Activated gamma-delta T cell treated with anti-CD3 and anti-CD28 coated beads, Interleukin-2, amount 50 U/mL, for 16 hours (primary cell): ENCODE results near the gene LCNL1.
A peak's percentile ranks its signal among the peaks of the same experiment; 100 is the strongest.

Experiments used
- DNase-seq: peaks from one replicate; pipeline ENCODE4 v3.0.0-alpha.2; 2020; ENCODE audit warnings: low read depth

LCNL1 gene

GRCh38 chr9:136960212-136960937 lies 22.4 kb upstream of the LCNL1 start:
- DNase-seq, result peak; percentile 35

- no peak for DNase-seq
These were observed 21.9 kb upstream of the LCNL1 start for GRCh38 chr9:136960938-136961275.

- DNase-seq, result no peak
These were observed 21.3 kb upstream of the LCNL1 start for GRCh38 chr9:136961279-136962065.

- no peak for DNase-seq
These were observed 20.6 kb upstream of the LCNL1 start for GRCh38 chr9:136962163-136962562.

- DNase-seq, result no peak
These were observed 20.0 kb upstream of the LCNL1 start for GRCh38 chr9:136962701-136963248.

- DNase-seq, result no peak
These were observed 19.5 kb upstream of the LCNL1 start for GRCh38 chr9:136963341-136963740.

GRCh38 chr9:136963751-136964150 lies 19.0 kb upstream of the LCNL1 start:
- no peak for DNase-seq

- DNase-seq, result no peak
These were observed 18.6 kb upstream of the LCNL1 start for GRCh38 chr9:136964171-136964689.

- no peak for DNase-seq
These were observed 17.9 kb upstream of the LCNL1 start for GRCh38 chr9:136964833-136965422.

GRCh38 chr9:136965771-136966484 lies 16.9 kb upstream of the LCNL1 start:
- peak; percentile 20 for DNase-seq

GRCh38 chr9:136968333-136969127 lies 14.3 kb upstream of the LCNL1 start:
- no peak for DNase-seq

GRCh38 chr9:136969150-136969549 lies 13.6 kb upstream of the LCNL1 start:
- no peak for DNase-seq

GRCh38 chr9:136969774-136970173 lies 13.0 kb upstream of the LCNL1 start:
- DNase-seq, result no peak

- no peak for DNase-seq
These were observed 12.4 kb upstream of the LCNL1 start for GRCh38 chr9:136970361-136970760.

- no peak for DNase-seq
These were observed 11.0 kb upstream of the LCNL1 start for GRCh38 chr9:136971746-136972145.

- no peak for DNase-seq
These were observed 10.5 kb upstream of the LCNL1 start for GRCh38 chr9:136972335-136972734.

- no peak for DNase-seq
These were observed 10.1 kb upstream of the LCNL1 start for GRCh38 chr9:136972743-136973142.

GRCh38 chr9:136973618-136974617 lies 8.9 kb upstream of the LCNL1 start:
- DNase-seq, result no peak

- DNase-seq, result no peak
These were observed 7.8 kb upstream of the LCNL1 start for GRCh38 chr9:136974817-136975535.
